Ishikawa (cell line): Measurements from ENCODE around the gene SH3PXD2A.

Source experiments
- CEBPB ChIP-seq: IDR thresholded peaks from 2 replicates; pipeline ENCODE4 v1.6.1; 2012
- CREB1 ChIP-seq: IDR thresholded peaks from 2 replicates; pipeline ENCODE4 v1.6.1; 2012; ENCODE audit warnings: low read depth
- EGR1 ChIP-seq: IDR thresholded peaks from 2 replicates; pipeline ENCODE4 v1.6.1; 2012
- EP300 ChIP-seq: IDR thresholded peaks from 2 replicates; pipeline ENCODE4 v1.6.1; 2012; ENCODE audit warnings: borderline replicate concordance
- FOXM1 ChIP-seq: IDR thresholded peaks from 2 replicates; pipeline ENCODE4 v1.6.1; 2012; ENCODE audit warnings: low read depth, borderline replicate concordance
- NFIC ChIP-seq: IDR thresholded peaks from 2 replicates; pipeline ENCODE4 v1.6.1; 2012
- RAD21 ChIP-seq: IDR thresholded peaks from 2 replicates; pipeline ENCODE4 v1.6.1; 2012; ENCODE audit warnings: low read depth
- REST ChIP-seq: IDR thresholded peaks from 2 replicates; pipeline ENCODE4 v1.6.1; 2012; ENCODE audit warnings: low read depth, mild to moderate bottlenecking
- TAF1 ChIP-seq: IDR thresholded peaks from 2 replicates; pipeline ENCODE4 v1.6.1; 2012; ENCODE audit warnings: low read depth, mild to moderate bottlenecking
- TCF12 ChIP-seq: IDR thresholded peaks from 2 replicates; pipeline ENCODE4 v1.6.1; 2012; ENCODE audit warnings: low read depth
- TEAD4 ChIP-seq: IDR thresholded peaks from 2 replicates; pipeline ENCODE4 v1.6.1; 2012
- YY1 ChIP-seq: IDR thresholded peaks from 2 replicates; pipeline ENCODE4 v1.6.1; 2012; ENCODE audit warnings: low read depth
- ZBTB7A ChIP-seq: IDR thresholded peaks from 2 replicates; pipeline ENCODE4 v1.6.1; 2012; ENCODE audit warnings: low read depth
- TF ChIP-seq, protein P1 (sequence below): IDR thresholded peaks from 2 replicates; pipeline ENCODE4 v1.6.1; 2012
- TF ChIP-seq, protein P2 (sequence below): IDR thresholded peaks from 2 replicates; pipeline ENCODE4 v1.6.1; 2012

SH3PXD2A gene

GRCh38 chr10:103736763-103737162, 118.6 kb downstream of the SH3PXD2A start:
- TF ChIP-seq CEBPB (no peak), FOXM1 (no peak), YY1 (no peak), TAF1 (no peak), REST (no peak), RAD21 (no peak; the same call in 1 of the 2 replicates), TEAD4 (no peak)
- TF ChIP-seq, protein P1, sequence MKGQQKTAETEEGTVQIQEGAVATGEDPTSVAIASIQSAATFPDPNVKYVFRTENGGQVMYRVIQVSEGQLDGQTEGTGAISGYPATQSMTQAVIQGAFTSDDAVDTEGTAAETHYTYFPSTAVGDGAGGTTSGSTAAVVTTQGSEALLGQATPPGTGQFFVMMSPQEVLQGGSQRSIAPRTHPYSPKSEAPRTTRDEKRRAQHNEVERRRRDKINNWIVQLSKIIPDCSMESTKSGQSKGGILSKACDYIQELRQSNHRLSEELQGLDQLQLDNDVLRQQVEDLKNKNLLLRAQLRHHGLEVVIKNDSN: no peak

GRCh38 chr10:103736044-103736443, 119.3 kb downstream of the SH3PXD2A start:
- TF ChIP-seq FOXM1 (no peak), YY1 (no peak), CREB1 (no peak), NFIC (no peak), CEBPB (no peak), TCF12 (no peak), TEAD4 (no peak), RAD21 (no peak), EGR1 (no peak), EP300 (no peak), ZBTB7A (no peak)
- TF ChIP-seq, protein P1: no peak
- TF ChIP-seq, protein P2, sequence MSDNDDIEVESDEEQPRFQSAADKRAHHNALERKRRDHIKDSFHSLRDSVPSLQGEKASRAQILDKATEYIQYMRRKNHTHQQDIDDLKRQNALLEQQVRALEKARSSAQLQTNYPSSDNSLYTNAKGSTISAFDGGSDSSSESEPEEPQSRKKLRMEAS: no peak

DNA sequence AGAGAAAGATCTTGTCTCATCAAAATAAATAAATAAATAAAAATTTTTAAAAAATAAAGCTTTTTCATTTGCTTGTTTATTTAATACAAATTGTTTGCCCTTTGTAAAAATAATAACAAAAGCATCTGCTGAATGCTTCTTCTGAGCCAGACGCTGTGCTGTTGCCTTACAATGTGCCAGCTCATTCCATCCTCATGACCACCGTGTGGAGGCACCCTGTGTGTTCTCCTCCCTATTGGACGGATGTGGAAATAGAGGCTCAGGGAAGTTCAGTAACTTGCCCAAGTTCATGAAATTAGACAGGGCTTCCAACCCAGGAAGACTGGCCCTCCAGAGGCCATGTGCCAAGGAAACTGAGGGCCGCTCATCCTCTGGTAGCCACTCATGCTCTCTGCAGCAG, 120.6 kb downstream of the SH3PXD2A start:
- TF ChIP-seq TEAD4: no peak

GRCh38 chr10:103733045-103733419, 122.3 kb downstream of the SH3PXD2A start:
- TF ChIP-seq TAF1 (no peak), TCF12 (no peak), REST (no peak)

GRCh38 chr10:103732339-103733044, 122.9 kb downstream of the SH3PXD2A start:
- TF ChIP-seq FOXM1: no peak
- no peak for TF ChIP-seq REST
- TF ChIP-seq TCF12: no peak
- no peak for TF ChIP-seq RAD21
- TF ChIP-seq TAF1: no peak
- no peak for TF ChIP-seq EGR1
- no peak for TF ChIP-seq EP300
- no peak for TF ChIP-seq TEAD4
- no peak for TF ChIP-seq CEBPB
- TF ChIP-seq, protein P1: no peak
- no peak for TF ChIP-seq YY1
